HEK293 (cell line): Measurements from ENCODE around the gene PTPRG.

Experiments used
- CTCF ChIA-PET: fragments of 350-600 bp; formaldehyde crosslinking; extraction: SDS; loops from one replicate; lab custom pipeline; 2021; ENCODE audit warnings: antibody characterized with exemption; lab: Yijun Ruan, JAX
- POLR2A ChIA-PET: fragments of 300-600 bp; formaldehyde crosslinking; extraction: SDS; loops from one replicate; lab custom pipeline; 2020; ENCODE audit warnings: antibody characterized with exemption, inconsistent platforms; lab: Yijun Ruan, JAX
- H3K27ac ChIP-seq: fragments of 200-500 bp; sonication (Bioruptor generic); 2 replicates; pipeline ENCODE4 v1.5.1; 2014; ENCODE audit warnings: low read depth, low read length, control low read depth, inconsistent platforms; ENCODE audit errors: extremely low read depth
- H3K36me3 ChIP-seq, 2 experiments: fragments of 200-500 bp in 1 of 2; sonication (Bioruptor generic) in 1 of 2; 1 replicate in 1 of 2; 2 replicates in 1 of 2; pipeline ENCODE4 v1.5.1; 2014 to 2017; ENCODE audit warnings: inconsistent platforms in 2 of 2, low read length in 2 of 2; ENCODE audit not compliant: control insufficient read depth in 2 of 2, insufficient read depth in 1 of 2
- H3K4me1 ChIP-seq: fragments of 200-500 bp; sonication (Bioruptor generic); 2 replicates; pipeline ENCODE4 v1.5.1; 2014; ENCODE audit warnings: mild to moderate bottlenecking, low read length, inconsistent platforms; ENCODE audit not compliant: control insufficient read depth, insufficient read depth
- H3K4me3 ChIP-seq: 2 replicates; pipeline ENCODE4 v1.5.1; 2011; ENCODE audit warnings: low read depth, mild to moderate bottlenecking, control low read depth, low read length, moderate library complexity
- H3K9me3 ChIP-seq: fragments of 200-500 bp; sonication (Bioruptor generic); 2 replicates; pipeline ENCODE4 v1.5.1; 2014; ENCODE audit warnings: low read depth, low read length, inconsistent platforms; ENCODE audit not compliant: control insufficient read depth, insufficient read depth
- EGR2 ChIP-seq: fragments of 450-650 bp; formaldehyde crosslinking; IDR thresholded peaks from 2 replicates; pipeline ENCODE4 v1.5.1; 2016; ENCODE audit warnings: low read depth, missing biosample characterization, missing genetic modification characterization
- KLF16 ChIP-seq: fragments of 450-650 bp; formaldehyde crosslinking; IDR thresholded peaks from 2 replicates; pipeline ENCODE4 v1.5.1; 2017; ENCODE audit warnings: missing biosample characterization, missing genetic modification characterization
- MZF1 ChIP-seq: fragments of 450-650 bp; formaldehyde crosslinking; IDR thresholded peaks from 2 replicates; pipeline ENCODE4 v1.5.1; 2017; ENCODE audit warnings: missing biosample characterization, missing genetic modification characterization, borderline replicate concordance
- OVOL3 ChIP-seq: fragments of 450-650 bp; formaldehyde crosslinking; IDR thresholded peaks from 2 replicates; pipeline ENCODE4 v1.5.1; 2016; ENCODE audit warnings: missing biosample characterization, missing genetic modification characterization
- RBAK ChIP-seq: fragments of 450-650 bp; formaldehyde crosslinking; IDR thresholded peaks from 2 replicates; pipeline ENCODE4 v1.5.1; 2016; ENCODE audit warnings: missing biosample characterization, missing genetic modification characterization
- SALL2 ChIP-seq: fragments of 450-650 bp; formaldehyde crosslinking; IDR thresholded peaks from 2 replicates; pipeline ENCODE4 v1.5.0; 2017; ENCODE audit warnings: missing biosample characterization, mild to moderate bottlenecking, missing genetic modification characterization, borderline replicate concordance
- ZBTB21 ChIP-seq: fragments of 450-650 bp; formaldehyde crosslinking; IDR thresholded peaks from 2 replicates; pipeline ENCODE4 v1.5.1; 2017; ENCODE audit warnings: missing biosample characterization, missing genetic modification characterization
- ZBTB44 ChIP-seq: fragments of 450-650 bp; IDR thresholded peaks from 2 replicates; pipeline ENCODE4 v1.5.1; 2018; ENCODE audit warnings: missing biosample characterization, mild to moderate bottlenecking, missing genetic modification characterization
- ZBTB8A ChIP-seq: fragments of 450-650 bp; formaldehyde crosslinking; IDR thresholded peaks from 2 replicates; pipeline ENCODE4 v1.5.1; 2016; ENCODE audit warnings: missing biosample characterization, missing genetic modification characterization
- ZNF157 ChIP-seq: fragments of 450-650 bp; formaldehyde crosslinking; IDR thresholded peaks from 2 replicates; pipeline ENCODE4 v1.5.1; 2016; ENCODE audit warnings: missing biosample characterization, missing genetic modification characterization
- ZNF223 ChIP-seq: fragments of 450-650 bp; formaldehyde crosslinking; IDR thresholded peaks from 2 replicates; pipeline ENCODE4 v1.5.1; 2016; ENCODE audit warnings: missing biosample characterization, missing genetic modification characterization
- ZNF354C ChIP-seq: fragments of 450-650 bp; formaldehyde crosslinking; IDR thresholded peaks from 2 replicates; pipeline ENCODE4 v1.5.1; 2016; ENCODE audit warnings: missing biosample characterization, missing genetic modification characterization, low read depth, borderline replicate concordance
- ZNF394 ChIP-seq: fragments of 450-650 bp; formaldehyde crosslinking; IDR thresholded peaks from 2 replicates; pipeline ENCODE4 v1.5.1; 2016; ENCODE audit warnings: missing biosample characterization, missing genetic modification characterization, mild to moderate bottlenecking, moderate library complexity, borderline replicate concordance
- ZNF398 ChIP-seq: fragments of 450-650 bp; formaldehyde crosslinking; IDR thresholded peaks from 2 replicates; pipeline ENCODE4 v1.5.1; 2017; ENCODE audit warnings: missing biosample characterization, missing genetic modification characterization
- ZNF501 ChIP-seq: fragments of 450-650 bp; formaldehyde crosslinking; IDR thresholded peaks from 2 replicates; pipeline ENCODE4 v1.5.1; 2016; ENCODE audit warnings: missing biosample characterization, missing genetic modification characterization
- ZNF596 ChIP-seq: fragments of 450-650 bp; IDR thresholded peaks from 2 replicates; pipeline ENCODE4 v1.5.0; 2018; ENCODE audit warnings: missing biosample characterization, mild to moderate bottlenecking, missing genetic modification characterization, moderate library complexity
- ZNF621 ChIP-seq: fragments of 450-650 bp; formaldehyde crosslinking; IDR thresholded peaks from 2 replicates; pipeline ENCODE4 v1.5.1; 2017; ENCODE audit warnings: missing biosample characterization, missing genetic modification characterization
- ZNF704 ChIP-seq: fragments of 450-650 bp; formaldehyde crosslinking; IDR thresholded peaks from 2 replicates; pipeline ENCODE4 v1.5.1; 2016; ENCODE audit warnings: missing biosample characterization, missing genetic modification characterization
- ZNF747 ChIP-seq: fragments of 450-650 bp; formaldehyde crosslinking; IDR thresholded peaks from 2 replicates; pipeline ENCODE4 v1.5.1; 2016; ENCODE audit warnings: missing biosample characterization, missing genetic modification characterization
- ZNF76 ChIP-seq: fragments of 450-650 bp; formaldehyde crosslinking; IDR thresholded peaks from 2 replicates; pipeline ENCODE4; 2016; ENCODE audit warnings: low read depth, missing biosample characterization, missing genetic modification characterization, borderline replicate concordance
- ZNF830 ChIP-seq: fragments of 450-650 bp; IDR thresholded peaks from 2 replicates; pipeline ENCODE4 v1.5.0; 2018; ENCODE audit warnings: missing biosample characterization, missing genetic modification characterization, low read depth, mild to moderate bottlenecking, moderate library complexity
- ZNF837 ChIP-seq: fragments of 450-650 bp; formaldehyde crosslinking; IDR thresholded peaks from 2 replicates; pipeline ENCODE4 v1.5.1; 2016; ENCODE audit warnings: missing biosample characterization, missing genetic modification characterization
- TF ChIP-seq, protein P1 (sequence below): fragments of 450-650 bp; formaldehyde crosslinking; IDR thresholded peaks from 2 replicates; pipeline ENCODE4 v1.5.1; 2016; ENCODE audit warnings: missing biosample characterization, missing genetic modification characterization
- TF ChIP-seq, protein P2 (sequence below): fragments of 450-650 bp; formaldehyde crosslinking; IDR thresholded peaks from 2 replicates; pipeline ENCODE4 v1.5.1; 2016; ENCODE audit warnings: missing biosample characterization, missing genetic modification characterization, borderline replicate concordance

Gene PTPRG

DNA sequence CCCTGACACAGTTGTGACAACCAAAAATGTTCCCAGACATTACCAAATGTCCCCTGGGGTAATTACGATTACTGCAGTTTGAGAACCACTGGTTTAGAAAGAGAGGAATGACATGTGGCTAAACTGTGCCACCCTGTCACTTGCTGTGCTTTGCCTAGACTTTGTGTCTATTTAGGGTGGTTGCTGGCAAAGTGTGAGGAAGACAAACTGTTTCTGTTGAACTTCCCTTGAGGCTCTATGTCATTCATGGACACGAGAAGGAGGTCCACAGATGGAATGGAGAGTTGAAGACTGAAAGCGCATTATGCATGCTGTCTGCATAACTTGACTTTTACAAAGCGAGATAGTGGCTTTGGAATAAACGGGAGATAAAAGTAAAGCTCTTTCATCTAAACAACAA is 495.3 kb downstream of the PTPRG start:
- no peaks in the 10 kb centered on the region for H3K9me3 ChIP-seq
- H3K4me3 ChIP-seq: no peak overlapping the region
- ChIA-PET POLR2A (no interaction called here), CTCF (no interaction called here)
- H3K27ac ChIP-seq: no peak overlapping the region
- no peak for TF ChIP-seq SALL2 (tag by site-specific recombination)
- no peak for TF ChIP-seq ZNF501 (tag by site-specific recombination)
- TF ChIP-seq ZNF394 (tag by site-specific recombination): no peak
- no peak for TF ChIP-seq RBAK
- H3K4me1 ChIP-seq: no peaks in the 10 kb centered on the region
- no peaks in the 10 kb centered on the region for H3K36me3 ChIP-seq

DNA sequence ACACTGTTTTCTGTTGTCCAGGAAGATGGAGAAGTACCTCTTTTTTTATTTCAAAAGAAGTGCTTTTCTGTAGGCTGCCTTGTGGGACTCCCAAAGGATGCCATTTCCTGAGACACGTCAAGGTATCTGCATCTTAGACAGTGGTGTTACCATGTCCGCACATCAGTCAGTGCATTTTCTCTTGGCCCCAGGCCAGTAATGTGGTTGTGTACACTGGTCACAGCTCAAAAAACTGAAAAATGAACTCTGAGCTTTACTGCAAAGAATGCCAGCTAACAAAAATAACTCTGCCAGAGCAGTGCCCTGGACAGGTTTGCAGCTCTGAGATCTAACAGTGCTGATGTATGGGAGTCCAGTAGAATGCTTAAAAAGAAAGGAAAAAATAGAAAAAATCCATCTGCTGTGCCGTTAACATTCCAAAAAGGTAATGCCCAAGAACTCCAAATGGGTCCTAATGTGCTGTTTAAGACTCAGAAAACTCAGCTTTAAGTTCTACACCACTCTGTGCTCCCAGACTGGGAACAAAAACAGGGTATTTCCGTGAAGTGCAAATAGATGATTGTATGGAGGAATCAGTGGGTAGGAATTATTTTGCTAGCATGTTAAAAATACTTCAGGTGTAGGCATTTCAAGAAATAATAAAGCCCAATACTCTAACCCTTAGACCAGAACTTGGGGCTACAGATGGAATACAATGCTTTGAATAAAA is 496.1 kb downstream of the PTPRG start:
- Histone ChIP-seq H3K4me1 (no peaks in the 10 kb centered on the region), H3K36me3 (no peaks in the 10 kb centered on the region), H3K27ac (no peak overlapping the region), H3K4me3 (no peak overlapping the region)
- no peak for TF ChIP-seq EGR2 (tag by site-specific recombination)
- no peak for TF ChIP-seq ZNF830 (tag by site-specific recombination)
- no peak for TF ChIP-seq ZNF621
- TF ChIP-seq, protein P1, sequence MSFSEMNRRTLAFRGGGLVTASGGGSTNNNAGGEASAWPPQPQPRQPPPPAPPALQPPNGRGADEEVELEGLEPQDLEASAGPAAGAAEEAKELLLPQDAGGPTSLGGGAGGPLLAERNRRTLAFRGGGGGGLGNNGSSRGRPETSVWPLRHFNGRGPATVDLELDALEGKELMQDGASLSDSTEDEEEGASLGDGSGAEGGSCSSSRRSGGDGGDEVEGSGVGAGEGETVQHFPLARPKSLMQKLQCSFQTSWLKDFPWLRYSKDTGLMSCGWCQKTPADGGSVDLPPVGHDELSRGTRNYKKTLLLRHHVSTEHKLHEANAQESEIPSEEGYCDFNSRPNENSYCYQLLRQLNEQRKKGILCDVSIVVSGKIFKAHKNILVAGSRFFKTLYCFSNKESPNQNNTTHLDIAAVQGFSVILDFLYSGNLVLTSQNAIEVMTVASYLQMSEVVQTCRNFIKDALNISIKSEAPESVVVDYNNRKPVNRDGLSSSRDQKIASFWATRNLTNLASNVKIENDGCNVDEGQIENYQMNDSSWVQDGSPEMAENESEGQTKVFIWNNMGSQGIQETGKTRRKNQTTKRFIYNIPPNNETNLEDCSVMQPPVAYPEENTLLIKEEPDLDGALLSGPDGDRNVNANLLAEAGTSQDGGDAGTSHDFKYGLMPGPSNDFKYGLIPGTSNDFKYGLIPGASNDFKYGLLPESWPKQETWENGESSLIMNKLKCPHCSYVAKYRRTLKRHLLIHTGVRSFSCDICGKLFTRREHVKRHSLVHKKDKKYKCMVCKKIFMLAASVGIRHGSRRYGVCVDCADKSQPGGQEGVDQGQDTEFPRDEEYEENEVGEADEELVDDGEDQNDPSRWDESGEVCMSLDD (tag by site-specific recombination): no peak
- no peak for TF ChIP-seq ZNF704 (tag by site-specific recombination)
- no peak for TF ChIP-seq MZF1 (tag by site-specific recombination)
- TF ChIP-seq KLF16 (tag by site-specific recombination): no peak
- TF ChIP-seq ZNF223 (tag by site-specific recombination): no peak
- TF ChIP-seq OVOL3 (tag by site-specific recombination): no peak
- TF ChIP-seq, protein P2, sequence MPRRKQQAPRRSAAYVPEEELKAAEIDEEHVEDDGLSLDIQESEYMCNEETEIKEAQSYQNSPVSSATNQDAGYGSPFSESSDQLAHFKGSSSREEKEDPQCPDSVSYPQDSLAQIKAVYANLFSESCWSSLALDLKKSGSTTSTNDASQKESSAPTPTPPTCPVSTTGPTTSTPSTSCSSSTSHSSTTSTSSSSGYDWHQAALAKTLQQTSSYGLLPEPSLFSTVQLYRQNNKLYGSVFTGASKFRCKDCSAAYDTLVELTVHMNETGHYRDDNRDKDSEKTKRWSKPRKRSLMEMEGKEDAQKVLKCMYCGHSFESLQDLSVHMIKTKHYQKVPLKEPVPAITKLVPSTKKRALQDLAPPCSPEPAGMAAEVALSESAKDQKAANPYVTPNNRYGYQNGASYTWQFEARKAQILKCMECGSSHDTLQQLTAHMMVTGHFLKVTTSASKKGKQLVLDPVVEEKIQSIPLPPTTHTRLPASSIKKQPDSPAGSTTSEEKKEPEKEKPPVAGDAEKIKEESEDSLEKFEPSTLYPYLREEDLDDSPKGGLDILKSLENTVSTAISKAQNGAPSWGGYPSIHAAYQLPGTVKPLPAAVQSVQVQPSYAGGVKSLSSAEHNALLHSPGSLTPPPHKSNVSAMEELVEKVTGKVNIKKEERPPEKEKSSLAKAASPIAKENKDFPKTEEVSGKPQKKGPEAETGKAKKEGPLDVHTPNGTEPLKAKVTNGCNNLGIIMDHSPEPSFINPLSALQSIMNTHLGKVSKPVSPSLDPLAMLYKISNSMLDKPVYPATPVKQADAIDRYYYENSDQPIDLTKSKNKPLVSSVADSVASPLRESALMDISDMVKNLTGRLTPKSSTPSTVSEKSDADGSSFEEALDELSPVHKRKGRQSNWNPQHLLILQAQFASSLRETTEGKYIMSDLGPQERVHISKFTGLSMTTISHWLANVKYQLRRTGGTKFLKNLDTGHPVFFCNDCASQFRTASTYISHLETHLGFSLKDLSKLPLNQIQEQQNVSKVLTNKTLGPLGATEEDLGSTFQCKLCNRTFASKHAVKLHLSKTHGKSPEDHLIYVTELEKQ: no peak
- no peak for TF ChIP-seq ZNF157 (tag by site-specific recombination)
- TF ChIP-seq ZBTB21 (tag by site-specific recombination): no peak
- TF ChIP-seq ZBTB44 (tag by site-specific recombination): no peak
- TF ChIP-seq ZBTB8A (tag by site-specific recombination): no peak
- no peak for TF ChIP-seq ZNF354C (tag by site-specific recombination)
- no peak for TF ChIP-seq ZNF837 (tag by site-specific recombination)
- TF ChIP-seq ZNF76 (tag by site-specific recombination): no peak
- no peak for TF ChIP-seq ZNF596 (tag by site-specific recombination)
- TF ChIP-seq ZNF747: no peak
- TF ChIP-seq ZNF398: no peak
- TF ChIP-seq, all 188 proteins: peak for 0
- CTCF ChIA-PET: no interaction called here
- H3K9me3 ChIP-seq: no peaks in the 10 kb centered on the region
- POLR2A ChIA-PET: no interaction called here
